Measurements from ENCODE around the gene CTBP1.

CTBP1 gene

DNA sequence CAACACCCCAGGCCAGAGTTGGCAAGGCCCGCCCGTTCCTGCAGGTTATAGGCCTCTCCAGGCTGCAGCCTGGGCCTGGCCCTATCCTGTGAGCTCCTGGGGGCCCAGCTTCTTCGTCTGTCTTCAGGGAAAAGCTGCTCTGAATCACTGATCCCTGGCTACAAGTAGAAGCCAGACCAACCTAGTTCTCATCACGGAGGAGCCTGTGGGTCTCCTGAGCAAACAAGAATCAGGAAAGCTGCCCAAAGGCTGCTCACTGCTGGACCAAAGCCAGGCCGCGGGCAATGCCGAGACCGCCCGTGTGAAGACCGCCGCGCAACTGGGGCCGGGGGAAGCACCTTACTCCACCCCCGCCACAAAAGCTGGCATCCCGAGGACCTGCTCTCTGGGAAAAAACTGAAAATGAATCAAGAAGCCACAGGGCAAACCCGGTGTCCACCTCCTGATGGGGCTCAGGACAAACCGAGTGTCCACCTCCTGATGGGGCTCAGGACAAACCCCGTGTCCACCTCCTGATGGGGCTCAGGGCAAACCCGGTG is 12.8 kb downstream of the CTBP1 start:
- DNase-seq: no peak

DNA sequence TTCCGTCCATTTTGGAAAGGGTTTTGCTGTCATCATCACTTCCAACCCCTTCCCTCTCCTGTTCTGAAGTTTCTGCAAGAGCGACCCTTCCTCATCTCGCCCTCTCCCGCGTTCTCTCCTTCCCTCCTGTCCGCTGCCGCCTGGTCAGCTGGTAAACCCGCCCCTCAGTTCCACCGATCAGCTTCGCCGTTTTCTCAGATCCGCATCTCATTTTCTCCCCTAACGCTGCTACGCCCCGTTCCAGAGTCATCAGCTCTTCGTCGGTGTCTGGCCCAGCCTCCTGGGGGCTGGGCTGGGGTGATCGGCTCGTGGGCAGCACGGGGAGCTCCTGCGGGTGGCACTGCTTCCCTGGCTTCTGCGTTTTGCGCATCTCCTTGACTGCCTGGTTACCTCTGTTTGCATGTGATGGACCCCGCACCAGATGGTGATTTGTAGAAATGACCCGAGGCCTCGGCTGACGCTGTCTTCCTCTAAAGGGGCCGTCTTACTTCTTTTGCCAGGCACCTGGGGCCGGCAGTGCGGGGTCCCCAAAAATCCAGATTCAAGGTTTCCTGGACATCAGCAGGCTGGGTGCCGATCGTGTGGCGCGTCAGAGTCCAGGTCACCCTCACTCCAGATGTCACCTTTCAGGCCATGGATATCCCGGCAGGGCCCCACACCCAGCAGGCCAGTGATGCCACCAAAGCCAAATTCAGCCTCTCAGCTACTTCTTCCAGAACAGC is 13.4 kb downstream of the CTBP1 start:
- no peak for DNase-seq

DNA sequence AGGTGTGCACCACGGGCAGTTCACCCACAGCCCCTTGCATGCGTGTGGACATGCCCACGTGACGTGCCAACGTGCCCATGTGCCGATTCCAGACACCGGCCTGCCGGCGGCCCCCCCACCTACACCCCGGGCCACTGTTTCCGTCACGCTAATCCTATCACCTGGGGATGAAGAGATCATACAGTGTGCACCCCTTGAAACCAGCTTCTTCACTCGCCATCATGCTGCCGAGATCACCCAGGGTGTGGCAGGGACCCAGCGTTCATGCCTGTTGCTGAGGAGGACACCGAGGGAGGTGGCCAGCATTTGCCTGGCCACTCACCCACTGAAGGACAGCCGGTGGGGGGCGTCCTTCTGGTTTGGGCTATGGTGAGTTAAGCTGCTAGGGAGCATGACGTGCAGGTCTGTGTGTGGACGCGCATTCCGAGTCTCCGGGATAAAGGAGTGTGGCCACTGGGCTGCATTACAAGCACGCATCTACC is 14.1 kb downstream of the CTBP1 start:
- DNase-seq: no peak

DNA sequence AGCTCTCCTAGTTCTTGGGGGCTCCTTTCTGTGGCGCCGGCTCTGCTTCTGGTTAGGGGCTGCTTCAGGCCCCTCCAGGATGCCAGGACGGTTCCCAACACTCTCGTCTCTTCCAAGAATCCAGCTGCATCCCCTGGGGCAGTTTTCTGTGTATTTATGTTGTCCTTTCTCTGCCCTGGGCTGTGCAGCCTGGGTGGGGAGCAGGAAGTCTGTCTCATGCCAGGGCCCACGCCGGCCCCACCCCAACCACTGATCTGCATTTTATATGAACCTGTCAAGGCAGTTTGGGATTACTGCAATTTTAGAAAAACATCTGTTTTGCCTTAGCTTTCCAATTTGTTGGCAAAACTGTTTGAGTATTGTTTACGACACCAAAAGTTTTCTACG is 14.6 kb downstream of the CTBP1 start:
- no peak for DNase-seq

DNA sequence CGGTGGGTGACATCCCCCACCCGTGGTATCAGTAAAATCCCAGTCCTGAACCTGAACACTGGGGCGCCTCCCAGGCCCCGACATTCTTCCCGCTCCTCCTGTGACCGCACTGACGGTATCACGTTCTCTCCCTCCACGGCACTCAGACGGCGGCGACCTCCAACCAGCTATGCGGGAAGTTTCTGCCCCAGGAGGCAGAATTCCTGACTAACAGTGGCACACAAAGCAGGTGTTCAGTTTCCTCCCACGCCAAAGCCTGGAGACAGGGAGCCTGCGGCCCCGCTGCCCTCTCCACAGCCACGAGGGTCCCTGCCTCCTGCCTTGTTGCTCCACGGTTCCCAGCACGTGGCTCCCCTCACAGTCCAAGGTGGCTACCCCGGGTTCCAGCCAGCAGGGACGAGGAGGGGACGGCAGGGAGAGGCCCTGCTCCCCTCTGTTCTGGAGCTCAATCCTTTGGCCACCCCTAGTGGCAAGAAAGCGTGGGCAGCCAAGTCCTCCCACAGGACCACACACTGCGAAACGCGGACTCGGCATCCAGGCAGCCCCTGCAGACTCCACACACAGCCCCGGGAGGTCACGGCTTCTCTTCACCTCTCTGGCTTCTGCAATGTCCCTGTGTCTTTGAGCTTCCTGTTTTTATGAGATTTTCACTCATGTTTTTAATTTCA is 15.2 kb downstream of the CTBP1 start:
- no peak for DNase-seq

DNA sequence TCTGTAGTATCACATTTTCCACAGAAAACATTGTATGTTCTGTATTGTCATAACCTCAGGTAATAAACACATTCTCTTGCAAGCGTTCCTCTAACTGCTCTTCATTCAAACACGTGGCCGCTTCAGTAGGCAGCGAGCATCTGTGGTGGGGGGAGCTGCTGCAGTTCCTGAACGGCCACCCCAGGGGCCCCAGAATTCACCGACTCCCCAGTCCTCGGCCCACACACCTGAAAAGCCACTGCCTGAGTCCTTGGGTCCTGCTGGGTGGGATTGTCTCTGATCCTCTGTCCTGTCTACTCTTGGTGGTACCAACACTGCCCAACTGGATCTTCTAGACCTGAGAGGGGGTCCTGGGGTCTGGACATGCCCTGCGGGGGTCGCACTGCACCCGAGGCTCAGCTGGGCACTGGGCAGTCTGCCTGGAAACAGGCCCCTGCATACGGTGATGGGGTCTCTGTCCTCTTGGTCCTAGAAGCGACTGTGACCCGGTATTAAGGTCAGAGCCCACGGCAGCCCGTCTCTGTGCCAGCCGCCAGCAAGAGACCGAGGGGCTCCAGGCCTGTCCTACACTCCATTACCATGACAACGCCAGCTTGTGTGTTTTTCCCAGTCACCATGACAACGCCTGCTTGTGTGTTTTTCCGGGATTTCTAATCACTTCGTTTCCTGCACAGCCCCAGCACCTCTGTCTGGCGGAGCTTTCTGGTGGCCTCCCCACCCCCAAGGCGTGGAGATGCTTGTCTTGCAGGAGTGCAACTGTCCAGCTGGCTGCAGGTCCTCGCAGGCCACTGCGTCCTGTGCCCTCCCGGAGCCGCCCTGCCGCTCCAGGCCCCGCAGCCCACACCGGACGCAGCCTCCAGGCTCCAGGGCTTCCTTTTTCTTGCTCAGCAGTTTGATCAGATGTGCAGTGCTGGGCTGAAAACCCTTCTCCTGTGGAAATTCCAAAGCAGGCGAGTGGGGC is 16.0 kb downstream of the CTBP1 start:
- no peak for DNase-seq

DNA sequence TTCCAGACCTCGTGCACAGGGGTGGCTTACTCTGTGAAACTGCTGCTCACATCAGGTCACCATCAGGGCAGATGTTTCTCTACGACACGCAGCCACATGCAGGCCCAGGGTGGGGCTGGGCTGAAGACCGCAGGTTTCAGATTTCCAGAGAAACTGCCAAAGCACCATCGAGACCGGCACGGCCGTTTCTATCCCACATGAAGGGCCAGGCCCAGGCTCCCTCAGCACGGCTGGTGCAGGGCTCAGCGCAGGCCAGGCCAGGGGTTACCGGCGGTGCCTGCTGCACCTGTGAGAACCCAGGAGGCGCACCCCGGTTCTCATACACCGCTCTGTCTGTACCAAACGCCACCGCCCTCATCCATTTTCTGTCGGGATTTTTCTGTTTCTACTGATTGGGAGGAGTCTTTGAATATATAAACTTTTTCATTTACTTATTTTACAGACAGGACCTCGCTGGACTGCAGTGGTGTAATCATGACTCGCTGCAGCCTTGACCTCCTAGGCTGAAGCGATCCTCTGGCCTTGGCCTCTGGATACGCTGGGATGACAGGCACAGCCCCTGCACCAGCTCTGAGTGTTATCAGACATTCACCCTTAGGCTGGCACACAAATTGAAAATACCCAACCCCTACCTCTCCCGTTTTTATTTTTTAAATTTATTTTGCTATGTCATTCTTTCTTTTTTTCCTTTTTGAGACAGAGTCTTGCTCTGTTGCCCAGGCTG is 17.1 kb downstream of the CTBP1 start:
- DNase-seq: no peak

DNA sequence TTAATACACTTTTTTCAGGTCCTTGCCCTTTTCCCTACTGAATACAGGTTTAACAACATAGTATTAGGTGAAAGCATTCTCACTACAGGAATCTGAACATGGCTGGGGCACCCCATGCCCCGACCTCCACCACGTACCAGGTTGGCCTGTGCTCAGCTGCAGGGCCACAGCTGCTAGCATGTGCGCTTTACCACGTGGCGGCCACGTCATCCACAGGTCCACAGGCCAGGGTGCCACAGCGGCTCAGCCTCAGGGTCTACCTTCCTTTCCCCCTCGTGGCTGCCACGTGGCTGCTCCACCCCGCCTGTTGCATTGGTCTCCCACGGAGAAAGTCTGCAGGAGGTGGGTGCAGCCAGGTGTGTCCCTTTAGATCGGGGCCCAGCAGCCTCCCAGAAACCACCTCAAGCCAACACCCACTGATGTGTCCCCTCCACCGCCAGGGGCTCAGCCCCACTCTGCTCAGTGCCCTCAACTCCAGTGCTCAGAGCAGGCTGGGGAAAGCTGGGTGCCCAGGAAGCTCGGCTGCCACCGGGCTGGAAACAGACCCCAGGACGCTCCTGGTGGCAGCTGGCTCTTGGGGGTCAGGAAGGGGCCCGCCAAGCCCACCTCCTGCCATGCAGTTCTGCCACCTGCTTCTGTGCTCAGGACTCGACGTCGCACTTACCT is 17.8 kb downstream of the CTBP1 start:
- DNase-seq: no peak

DNA sequence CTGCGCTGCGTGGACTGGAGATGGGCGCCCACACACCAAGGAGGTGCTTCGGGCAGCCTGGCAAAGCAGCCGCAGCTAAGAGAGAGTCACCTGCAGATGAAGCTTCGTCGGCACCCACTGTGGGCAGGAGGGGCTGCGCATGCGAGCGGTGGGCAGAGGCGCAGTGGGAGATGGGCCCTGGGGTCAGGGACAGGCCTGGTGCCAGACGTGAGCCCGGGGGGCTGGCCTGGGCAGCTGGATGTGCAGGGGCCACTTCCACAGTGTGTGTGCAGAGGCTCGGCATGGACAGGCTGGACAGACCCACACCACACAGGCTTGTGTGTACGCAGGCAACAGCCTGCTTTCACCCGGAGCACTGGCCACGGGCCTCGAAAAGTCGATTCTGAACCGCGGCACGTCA is 18.6 kb downstream of the CTBP1 start:
- DNase-seq: no peak

DNA sequence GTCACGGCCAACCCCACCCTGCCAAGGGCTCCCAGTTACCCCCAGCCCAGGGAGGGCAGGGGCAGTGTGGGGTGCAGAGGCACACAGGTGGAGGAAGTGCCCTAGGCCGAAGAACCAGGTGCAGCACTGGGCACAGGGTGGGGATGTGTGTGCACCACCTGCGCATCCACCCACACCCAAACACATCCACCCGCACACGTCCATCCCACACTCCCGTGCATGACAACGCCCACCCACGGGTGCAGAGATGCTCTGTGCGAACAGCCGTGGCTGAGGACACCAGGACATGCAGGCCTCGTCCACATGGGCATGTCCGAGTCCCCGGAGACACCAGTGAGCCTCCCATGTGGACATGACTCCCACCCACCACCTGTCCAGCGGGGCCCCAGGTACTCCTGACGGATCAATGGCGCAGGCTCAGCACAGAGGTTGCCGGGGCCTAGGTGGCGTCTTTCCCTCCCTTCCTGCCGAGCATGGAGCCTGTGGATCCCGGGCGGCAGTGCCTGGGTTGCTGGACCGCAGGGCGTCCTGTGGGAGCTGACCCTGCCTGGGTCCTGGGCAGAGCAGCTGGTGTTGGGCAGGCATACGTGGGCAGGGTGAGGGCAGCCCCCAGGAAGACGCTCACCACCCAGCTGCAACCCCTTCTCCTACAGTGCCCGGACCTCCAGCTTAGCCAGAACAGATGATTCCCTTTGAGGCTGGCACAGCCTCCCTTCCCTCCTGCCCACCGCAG is 19.6 kb downstream of the CTBP1 start:
- DNase-seq: no peak

DNA sequence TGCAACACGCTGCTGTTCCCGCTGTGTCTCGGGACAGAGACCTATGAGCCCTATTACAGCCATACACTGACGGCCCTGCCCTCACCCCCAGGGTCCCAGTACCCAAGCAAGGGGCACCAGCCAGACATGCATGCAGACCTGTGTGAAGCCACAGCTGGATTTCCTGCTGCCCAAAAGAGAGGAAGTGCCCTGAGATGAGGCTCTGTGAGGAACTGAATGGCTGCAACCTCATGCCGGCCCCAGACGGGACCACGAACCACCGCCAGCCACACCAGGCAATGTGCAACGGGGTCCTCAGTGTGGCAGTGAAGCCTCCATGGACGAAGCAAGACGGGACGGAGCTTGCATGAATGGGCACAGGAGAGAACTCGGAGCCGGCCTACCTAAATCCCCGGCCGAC is 21.1 kb downstream of the CTBP1 start:
- DNase-seq: no peak

DNA sequence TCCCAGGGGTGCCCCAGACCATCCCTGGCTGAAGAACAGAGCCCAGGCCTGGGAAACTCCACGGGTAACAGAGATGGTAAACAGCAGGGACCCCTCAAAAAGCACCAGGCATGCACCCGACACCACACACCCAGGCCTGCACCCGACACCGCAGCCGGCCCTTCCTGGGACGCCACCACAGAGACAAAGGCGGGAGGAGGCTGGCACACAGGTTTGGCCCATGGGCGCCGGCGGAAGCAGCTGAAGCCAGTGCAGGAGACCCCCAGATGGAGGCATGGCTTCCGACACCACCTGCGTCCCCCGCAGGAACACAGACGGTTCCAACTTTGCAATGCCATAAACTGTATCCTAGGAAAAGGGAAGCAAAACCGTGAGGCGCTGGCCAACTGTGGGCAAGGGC is 22.3 kb downstream of the CTBP1 start:
- no peak for DNase-seq

DNA sequence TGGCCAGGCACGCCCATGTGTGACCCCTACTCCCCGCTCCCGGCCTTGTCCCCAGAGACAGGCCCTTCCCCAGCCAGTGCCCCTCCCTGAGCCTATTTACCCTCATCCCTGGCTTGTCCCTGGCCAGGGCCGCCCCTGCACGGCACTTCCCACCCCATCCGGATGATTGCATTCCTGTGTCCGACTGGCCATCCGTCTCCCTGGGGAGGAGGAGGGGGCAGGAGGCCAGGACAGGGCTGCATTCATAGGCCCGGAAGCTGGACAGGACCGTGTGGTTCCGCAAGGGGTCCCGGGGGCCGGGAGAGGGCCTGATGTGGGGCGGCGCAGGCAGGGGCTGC is 22.8 kb downstream of the CTBP1 start:
- no peak for DNase-seq

DNA sequence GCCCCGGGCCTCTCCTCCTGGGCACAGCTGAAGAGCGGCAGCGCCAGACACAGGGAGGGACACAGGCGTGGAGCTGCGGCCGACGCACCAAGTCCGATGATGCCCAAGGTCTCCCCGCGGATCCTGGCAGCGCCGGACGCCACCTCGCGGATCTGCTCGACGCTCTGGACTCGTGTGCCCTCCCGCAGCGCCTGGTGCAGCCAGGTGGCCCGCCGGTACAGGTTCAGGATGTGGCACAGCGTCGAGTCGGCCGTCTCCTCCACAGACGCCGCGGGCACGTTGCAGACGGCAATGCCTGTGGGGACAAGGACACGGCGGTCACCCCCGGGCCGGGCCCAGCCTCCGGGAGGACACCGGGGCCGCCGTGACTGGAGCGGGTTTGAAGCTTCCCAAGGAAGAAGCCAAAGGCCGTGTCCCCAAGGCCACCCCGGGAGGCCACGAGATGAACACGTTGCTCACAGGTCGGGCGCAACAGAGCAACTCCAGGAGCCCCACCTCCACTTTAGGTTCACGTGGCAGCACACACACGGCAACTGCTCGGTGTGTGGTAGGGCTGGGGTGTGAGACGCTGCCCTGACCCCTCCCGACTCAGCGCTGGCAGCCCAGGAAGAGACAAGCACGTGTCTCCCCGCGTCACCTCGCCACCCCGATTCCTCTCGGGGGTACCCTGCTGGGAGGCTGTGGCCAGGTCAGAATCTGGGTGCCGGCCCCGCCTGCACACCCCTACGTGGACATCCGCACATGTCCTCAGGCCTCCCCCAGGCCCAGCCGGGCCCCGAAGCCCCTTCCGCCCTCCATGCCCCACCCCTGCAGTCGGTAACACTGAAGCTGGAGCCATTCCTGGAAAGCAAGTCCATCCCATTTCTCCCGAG is 23.4 kb downstream of the CTBP1 start:
- DNase-seq: no peak

DNA sequence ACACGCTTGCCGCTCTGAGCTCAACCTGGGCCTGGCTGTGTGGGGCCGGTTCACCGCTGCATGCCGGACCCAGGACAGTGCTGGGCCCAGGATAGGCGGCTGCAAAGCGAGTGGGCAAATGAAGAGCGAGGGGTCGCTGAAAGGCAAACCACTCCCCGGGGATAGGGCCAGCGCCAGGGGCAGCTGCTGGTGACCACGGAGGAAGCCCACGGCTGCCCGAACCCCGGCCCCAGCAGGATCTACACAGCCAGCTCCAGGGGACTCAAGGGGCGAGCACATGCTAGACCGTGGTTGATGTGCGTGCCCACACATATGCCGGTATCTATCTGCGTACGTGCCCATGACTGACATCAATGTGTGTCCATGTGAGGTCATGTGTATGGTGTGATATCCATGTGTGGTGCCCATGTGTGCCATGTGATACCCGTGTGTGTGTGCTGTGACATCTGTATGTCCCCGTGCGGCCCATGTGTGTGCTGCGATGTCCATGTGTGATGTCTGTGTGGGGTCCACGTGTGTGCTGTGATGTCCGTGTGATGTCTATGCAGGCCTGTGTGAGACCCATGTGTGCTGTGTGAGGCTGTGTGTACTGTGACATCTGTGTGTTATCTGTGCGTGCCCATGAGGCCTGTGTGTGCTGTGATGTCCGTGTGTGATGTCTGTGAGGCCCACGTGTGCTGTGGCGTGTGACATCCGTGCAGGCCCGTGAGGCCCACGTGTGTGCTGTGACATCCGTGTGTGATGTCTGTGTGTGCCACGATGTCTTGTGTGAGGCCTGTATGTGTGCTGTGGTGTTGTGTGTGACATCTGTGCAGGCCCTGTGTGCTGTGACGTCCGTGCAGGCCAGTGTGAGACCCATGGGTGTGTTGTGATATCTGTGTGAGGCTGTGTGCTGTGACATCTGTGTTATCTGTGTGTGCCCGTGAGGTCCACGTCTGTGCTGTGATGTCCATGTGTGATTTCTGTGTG is 24.8 kb downstream of the CTBP1 start:
- no peak for DNase-seq

DNA sequence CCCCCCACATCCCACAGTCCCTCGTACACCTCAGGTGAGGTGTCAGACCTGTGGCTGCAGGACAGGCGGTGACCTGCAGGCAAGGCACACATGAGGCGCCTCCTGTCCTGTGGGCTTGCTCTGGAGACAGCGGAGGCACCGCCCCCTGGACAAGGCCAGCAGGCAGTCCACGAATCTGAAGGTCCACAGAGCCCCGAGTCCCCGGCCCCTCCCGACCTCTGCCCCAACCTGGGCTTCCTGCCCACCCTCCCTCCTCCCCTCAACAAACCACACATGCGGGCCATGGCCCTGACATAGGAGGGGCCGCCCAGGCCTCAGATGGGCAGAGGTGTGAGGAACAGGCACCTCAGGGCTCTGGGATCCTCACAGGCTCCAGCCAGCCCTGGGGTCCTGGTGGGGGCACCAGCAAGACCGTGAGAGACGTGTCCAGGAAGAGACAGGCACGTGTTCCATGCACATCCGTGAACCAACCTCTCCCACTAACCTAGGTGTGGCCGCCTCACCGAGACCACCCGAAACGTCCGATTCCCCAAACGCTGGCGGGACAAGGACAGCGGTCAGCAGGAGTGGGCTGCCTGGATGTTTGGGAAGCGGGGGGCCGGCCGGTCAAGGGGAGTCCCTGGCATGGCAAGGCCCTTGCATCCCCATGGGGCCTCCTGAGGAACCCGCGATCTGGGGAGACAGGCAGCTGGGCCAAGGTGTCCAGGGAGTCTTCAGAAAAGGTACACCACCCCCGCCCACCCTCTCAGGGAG is 25.8 kb downstream of the CTBP1 start:
- DNase-seq: no peak

DNA sequence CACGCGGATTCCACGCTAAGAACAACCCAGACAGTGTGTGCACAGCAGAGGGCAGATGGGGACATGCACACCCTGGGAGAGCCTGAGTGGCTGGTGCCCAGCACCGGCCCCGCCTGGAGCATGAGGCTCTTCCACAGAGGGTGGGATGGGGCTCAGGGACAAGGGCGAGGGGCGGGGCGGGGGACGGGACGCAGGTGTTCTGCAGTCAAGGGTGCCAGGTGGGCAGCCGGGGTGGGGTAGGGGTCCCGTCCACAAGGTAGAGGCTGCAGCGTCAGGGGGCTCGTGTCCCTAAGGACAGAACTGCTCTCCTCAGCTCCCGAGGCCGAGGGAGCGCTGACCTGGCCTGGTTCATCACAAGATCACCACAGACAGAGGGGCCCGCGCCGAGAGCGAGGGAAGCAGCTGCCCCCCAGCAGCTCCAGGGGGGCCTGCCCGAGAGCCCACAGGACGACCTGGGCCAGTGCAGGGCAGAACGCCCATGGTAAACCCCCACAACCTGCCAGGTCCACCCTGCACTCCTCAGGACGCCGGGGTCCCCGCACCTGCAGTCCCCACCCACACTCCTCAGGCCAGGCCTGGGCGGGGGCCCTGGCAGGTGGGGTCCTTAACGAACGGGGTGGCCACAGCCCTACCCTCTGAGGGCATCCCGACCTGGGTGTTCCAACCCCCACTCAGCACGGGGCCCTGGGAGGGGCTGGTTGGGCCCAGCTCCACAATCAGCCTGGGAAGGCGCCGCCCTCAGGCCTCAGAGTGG is 26.7 kb downstream of the CTBP1 start:
- no peak for DNase-seq

Data from activated CD4-positive, alpha-beta T cell treated with anti-CD3 and anti-CD28 coated beads for 48 hours (primary cell).